Renal cortical epithelial cell (primary cell): Measurements from ENCODE around the gene GLIS1. TPM values are rescaled to one million over a fixed set of nuclear protein-coding genes. Genes with fewer than 3 reads are reported as not detected.

Source experiments
- DNase-seq: peaks from one replicate; pipeline ENCODE4 v3.0.0-alpha.2; 2011; ENCODE audit warnings: low read depth
- total RNA-seq: library from RNA; depleted of rRNA; stranded (reverse); fragments of >200 nt; gene quantifications from 2 replicates; pipeline ENCODE4 v1.2.3, GENCODE V29; 2014

The GLIS1 gene
- total RNA-seq, 1 donor from 2014 or later = 0.60 TPM

GRCh38 chr1:53736290-53736689, 2.7 kb downstream of the GLIS1 start:
- DNase-seq = no peak

DNA sequence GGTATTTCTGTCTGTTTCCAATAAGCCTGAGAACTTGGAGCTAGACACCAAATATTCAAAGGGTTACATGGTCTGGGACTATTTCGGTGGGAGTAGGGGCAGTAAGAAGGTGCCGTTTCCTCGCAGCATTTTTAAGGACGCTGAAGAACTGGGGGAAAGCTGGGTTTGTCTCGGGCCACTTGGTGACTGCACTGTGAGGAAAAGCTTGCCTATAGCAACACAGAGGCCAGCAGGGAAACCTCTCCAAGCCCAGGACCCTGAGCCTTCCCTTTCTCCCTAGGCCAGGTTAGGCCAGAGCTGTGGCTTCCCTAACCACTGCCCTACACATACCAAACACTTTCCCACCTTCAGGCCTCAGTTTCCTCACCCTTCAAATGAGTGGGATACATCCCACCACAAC, 3.3 kb downstream of the GLIS1 start:
- no peak for DNase-seq

GRCh38 chr1:53735261-53735660, 3.7 kb downstream of the GLIS1 start:
- no peak for DNase-seq

DNA sequence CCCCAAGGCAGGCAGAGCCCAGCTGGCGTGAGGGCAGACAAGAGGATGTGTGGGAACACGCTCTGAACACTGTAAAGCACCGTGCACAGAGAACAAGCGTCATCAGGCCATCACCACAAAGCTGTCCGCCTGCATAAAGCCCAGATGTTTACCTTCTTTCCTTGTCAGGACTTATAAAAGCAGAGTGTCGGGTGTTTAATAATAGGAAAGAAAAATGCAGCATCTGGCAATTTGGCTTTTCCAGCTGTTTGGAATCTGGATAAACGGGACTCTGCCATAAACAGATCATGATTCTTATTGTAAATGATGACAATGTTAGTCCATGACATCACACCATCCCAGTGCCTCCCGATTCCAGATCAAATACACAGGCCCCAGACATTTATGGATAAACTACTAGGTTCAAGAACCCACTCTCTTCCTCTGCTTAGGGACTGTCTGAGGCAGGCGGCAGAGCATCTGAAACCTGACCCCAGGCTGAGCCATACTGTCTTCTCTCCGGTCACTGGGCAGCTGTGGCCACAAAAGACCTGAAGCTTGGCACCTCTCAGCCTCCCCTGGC, 4.2 kb downstream of the GLIS1 start:
- no peak for DNase-seq

GRCh38 chr1:53733975-53734649, 4.9 kb downstream of the GLIS1 start:
- peak; percentile 74 for DNase-seq

- DNase-seq = no peak
These were observed 5.5 kb downstream of the GLIS1 start for GRCh38 chr1:53733447-53733931.

- peak; percentile 82 for DNase-seq
These were observed 6.0 kb downstream of the GLIS1 start for GRCh38 chr1:53732912-53733317.

DNA sequence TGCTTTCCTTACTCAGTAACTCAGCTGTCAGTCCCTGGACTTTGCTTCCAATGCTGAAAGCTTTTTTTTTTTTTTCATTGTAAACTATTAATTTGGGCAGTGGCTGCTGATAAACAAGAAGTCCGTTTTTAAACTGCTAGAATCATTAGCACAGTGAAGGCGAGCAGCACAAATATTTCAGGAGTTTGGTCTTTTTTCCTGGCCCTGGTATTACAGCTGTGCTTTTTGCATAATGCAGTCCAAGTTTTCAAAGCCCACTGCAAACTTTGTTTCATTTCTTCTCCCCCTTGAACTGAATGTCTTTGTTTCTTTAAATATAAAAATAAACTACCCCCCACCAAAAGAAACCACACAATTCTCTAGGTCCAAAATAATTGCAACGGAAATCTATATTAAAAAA, 6.6 kb downstream of the GLIS1 start:
- DNase-seq = peak; percentile 60

DNA sequence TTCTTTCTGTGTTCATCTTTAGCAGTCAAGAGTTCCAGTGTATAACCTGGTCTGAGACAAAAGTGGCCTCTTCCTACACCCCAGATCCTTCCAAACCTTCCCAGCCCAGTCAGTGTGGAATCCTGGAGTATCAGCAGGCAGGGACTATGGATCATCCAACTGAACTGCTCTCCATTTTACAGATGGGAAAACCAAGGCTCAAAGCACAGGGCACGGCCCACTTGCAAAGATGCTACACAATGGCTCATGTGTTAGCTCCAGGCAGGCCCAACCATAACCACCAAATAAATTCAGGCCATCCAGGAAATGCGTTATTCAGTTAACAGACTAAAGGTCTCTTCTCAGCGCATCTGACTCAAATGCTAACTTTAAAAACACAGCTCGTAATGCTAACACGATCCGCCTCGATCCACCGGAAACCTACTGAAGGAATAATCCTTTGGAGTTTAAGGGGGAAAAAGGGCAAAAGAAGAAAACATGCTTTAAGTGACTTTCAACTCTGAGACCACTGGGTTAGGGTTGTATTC, 7.1 kb downstream of the GLIS1 start:
- DNase-seq = peak; percentile 72

DNA sequence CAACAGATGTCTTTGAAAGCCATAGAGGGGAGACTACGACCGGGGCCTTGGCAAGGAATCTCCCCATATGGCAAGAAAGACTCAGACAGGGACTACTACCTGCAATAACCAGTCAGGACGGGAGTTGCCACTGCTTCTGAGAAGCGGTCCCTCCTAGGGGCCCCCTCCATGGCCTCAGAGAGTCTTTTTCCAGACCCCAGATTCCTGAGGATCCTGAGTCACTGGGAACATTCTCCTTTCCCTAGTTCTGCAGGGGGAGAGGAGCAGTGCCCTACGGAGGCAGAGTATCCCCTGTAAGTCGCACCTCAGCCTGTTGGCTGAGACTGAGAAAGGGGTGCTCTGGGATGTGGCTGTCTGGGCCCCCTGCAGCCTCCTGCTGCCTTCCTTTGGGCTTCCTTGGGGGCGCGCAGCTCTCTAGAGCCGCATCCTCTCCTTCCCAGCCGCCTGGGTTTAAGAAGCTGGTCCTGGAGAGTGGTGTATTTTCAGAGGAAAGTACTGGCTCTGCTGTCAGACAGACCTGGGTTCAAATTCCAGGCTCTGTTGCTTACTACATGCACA, 7.8 kb downstream of the GLIS1 start:
- DNase-seq = no peak

DNA sequence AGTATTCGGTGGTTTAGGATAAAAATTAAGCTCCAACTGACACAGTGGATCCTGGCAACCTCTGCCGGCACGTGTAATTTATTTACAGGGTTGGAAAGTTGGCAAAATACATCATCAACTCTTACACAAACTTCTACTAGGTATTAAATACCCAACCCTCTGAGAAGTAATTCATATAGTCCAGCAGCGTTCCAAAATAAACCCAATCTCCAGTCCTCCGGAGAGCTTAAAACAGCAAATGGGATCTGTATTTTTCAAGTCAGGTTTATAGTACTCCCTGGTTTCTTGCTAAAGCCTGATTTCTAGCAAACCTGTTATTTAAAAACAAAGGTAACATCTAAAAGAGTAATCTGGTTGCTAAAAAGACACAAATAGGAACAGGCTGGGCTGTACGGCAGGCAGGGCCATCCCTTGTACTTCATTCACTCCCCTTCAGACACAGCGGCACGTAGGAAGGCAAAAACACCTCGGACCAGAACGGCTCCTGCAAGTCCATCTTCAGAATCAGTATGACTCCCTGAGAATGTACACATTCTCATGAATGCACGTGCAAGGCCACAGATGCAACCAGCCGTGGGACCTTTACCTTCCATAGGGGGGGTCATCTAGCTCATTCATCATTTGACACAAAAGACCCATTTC, 8.6 kb downstream of the GLIS1 start:
- DNase-seq = peak; percentile 59

GRCh38 chr1:53729456-53730223, 9.3 kb downstream of the GLIS1 start:
- no peak for DNase-seq

DNA sequence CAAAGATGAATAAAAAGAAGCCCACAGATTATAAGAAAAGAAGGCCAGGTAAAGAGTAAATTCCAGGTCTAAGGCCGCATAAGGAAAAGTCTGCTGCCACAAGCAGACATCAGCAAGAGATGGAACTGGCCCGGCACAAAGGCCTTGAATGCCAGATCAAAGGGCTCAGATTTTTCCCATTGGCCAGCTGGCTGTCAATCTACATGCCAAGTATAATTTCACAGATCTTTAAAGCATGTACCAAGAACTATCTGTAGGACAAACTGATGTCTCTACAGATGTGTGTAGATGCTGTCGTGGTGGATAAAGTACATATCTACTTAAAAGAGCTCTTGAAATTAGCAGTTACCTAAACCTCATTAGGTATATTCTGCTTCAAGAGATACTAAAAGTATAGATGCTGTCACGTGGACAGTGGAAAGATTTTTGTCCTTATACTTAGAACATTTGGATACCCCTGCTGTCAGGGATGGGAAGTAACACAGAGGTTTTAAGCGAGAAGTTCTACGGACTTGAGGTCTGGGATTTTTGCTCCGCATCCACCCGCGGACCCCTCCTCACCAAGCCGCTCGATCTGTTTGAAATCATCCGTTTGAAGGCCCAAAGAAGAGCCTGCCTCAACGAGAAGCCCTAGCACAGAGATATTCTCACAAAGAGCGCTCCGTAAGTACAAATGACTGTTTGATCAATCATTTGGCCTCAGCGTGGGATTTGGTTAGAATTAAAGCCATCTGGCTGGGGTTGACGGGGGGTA, 10.1 kb downstream of the GLIS1 start:
- no peak for DNase-seq

GRCh38 chr1:53728196-53728595, 10.8 kb downstream of the GLIS1 start:
- DNase-seq = no peak

GRCh38 chr1:53727461-53728092, 11.4 kb downstream of the GLIS1 start:
- DNase-seq = no peak

DNA sequence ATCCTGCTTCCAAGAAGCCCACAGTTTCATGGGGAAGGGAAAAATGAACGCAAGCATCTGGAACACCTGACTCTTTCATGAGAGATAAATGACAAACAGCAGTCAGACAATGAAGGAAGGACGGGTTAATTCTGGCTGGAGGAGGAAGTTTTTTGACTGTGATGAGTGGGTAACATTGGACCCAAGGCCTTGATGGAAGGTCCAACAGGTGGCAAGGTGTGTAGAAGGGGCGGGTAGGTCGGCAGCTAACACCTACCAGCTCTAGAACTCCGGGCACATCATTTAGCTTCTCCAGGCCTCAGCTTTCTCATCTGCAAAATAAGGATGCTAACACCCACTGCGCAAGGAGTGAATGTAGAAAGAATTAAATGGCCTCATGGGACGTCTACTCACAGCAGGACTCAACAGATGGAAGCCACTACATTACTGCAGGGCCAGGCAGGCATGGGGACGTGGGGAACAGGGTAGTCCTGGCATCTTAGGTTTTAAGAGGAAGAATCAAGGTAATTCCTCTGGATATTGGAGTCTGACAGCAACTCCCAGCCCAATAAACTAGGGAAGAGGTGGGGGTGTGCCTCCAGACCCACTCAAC, 12.9 kb downstream of the GLIS1 start:
- DNase-seq = no peak

- DNase-seq = no peak
These were observed 13.7 kb downstream of the GLIS1 start for GRCh38 chr1:53725238-53725689.

DNA sequence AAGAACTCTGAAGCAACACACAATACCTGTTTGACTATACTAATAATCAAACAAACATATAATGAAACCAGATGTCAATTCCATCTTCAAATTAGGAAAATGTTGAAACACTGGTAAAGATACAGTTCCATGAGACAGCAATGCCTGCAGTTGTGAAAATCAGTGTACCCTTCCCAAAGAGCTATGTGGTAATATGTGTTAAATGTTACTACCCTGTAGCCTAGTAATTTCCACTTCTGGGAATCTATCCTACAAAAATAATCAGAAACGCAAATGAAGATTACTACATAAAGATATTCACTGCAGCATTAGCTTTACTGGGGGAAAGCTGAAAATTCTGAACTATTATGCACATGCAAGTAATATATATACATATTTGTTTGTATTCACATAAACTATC, 16.9 kb downstream of the GLIS1 start:
- no peak for DNase-seq

DNA sequence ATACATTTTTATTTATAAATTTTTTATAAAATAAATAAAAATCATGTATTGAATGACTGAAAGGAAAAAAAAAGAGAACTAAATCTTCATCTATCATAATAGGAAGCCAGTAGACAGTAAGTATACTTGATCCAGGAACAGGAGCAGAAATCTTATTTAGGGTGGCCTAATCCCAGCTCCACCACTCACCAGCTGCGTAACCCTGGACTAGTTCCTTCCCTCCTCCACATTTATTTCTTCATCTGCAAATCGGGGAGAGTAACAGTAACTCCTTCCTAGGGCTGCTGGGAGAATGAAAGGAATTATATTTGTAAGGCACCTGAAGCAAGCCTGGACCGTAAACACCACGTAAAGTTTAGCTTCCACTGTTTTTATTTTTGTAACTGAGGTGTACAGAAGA, 17.9 kb downstream of the GLIS1 start:
- no peak for DNase-seq

- DNase-seq = no peak
These were observed 19.5 kb downstream of the GLIS1 start for GRCh38 chr1:53719469-53719868.
